ENCODE data around the gene EXOC4.

GRCh38 chr7:133690740-133691139 is 437.9 kb downstream of the EXOC4 start:
- TF ChIP-seq CTCF (conservative IDR thresholded peaks at IDR 0.05): no peak
- no peak for TF ChIP-seq ZFX (IDR thresholded peaks at IDR 0.05)
